HG03575 (cell line): ENCODE data around the gene ROR2.

Source experiments
- ATAC-seq: cut with Tn5 transposase; IDR thresholded peaks from one replicate; pipeline ENCODE4 v1.9.1; 2021; ENCODE audit not compliant: unreplicated experiment, insufficient number of reproducible peaks, low FRiP score; ENCODE audit errors: extremely low read depth

Gene ROR2

GRCh38 chr9:91835632-91836031, 114.4 kb downstream of the ROR2 start:
- ATAC-seq = no peak

DNA sequence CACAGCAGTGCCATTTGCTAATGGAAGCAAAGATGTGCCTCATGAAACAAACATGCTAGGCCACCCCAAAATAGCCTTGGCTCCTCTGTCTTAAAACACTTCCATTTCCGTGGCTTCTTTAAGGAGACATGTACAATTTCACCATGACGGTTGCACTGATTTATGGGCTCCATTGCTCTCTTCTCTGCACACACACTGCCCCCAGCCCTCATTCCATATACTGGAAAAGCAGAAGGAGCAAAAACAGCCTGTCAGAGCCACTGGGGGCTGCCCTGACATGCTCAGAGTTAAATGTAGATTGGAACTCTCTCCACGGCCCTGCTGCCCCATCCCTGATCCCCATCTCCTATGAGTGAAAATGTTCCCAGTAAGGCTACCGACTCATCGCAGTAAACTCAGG, 114.8 kb downstream of the ROR2 start:
- no peak for ATAC-seq

DNA sequence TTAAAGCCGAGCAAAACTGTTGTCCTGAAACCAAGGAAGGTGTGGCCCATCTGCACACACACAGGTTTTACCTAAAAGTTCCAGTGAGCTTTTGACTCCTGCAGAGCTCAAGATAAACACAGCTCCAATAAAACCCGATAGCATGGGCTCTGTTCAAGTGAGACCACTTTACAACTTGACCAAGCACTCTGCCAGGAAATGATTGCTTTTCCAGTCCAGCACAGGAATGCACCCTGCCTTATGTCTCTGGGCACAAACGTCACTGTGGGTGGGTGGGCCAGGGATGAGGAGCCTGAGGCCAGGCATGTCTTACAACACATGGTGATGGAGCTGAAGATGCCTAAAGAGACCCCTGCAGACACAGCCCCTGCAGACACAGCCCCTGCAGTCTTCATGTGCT, 115.3 kb downstream of the ROR2 start:
- no peak for ATAC-seq

DNA sequence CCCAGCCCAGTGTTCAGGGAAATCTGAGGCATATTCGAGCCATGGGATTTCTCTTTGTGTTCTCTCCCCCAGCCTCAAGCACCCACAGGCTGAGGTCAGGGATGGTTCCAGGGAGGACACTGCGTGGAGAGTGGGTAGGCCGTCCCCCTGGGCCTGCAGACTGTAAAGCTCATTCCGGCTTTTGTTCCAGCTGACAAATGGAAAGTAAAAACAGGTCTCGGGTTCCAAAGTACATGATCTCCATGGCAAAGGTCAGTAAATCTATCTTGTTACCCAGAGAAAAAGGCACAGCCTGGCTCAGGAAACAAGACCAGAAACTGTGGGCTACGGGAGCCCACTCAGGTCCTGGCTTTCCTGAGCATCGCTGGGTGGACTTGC, 116.2 kb downstream of the ROR2 start:
- no peak for ATAC-seq

DNA sequence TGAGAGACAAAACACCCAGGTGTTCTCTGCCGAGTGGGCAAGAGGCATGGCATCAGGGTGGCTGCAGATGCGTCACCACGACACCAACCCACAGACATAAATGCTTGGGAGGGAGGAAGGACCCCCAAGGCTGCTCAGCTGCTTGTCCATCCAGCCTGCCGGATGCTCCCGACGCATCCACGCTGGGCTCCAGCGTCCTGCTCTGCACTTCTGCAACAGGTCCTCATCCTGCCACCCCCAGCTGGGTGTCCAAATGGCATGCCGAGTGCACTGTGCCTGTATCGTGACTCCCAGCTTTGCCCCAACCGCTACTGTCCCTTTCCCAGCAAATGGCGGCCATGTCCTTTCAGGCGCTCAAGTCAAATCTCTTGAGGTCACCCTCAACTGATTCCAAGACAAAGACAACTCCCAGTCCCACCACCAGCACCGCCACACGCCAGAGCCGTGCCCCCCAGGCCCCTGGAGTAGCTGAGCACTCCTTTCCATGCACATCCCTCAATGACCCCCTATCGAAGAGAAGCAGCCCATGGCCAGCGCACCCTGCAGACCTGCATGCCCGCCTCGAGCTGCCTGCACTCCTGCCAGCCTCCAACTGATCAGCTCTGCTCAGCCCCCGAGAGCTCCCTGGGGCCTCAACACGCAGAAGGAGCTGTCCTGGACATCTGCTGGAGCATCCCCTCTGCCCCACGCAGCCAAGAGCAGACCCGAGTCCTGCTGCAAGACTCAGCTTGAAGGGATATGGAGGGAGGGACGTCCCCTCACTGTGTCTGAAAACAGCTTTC, 116.7 kb downstream of the ROR2 start:
- no peak for ATAC-seq

GRCh38 chr9:91832322-91832721, 117.7 kb downstream of the ROR2 start:
- ATAC-seq = no peak

GRCh38 chr9:91825866-91826265, 124.2 kb downstream of the ROR2 start:
- ATAC-seq = no peak

DNA sequence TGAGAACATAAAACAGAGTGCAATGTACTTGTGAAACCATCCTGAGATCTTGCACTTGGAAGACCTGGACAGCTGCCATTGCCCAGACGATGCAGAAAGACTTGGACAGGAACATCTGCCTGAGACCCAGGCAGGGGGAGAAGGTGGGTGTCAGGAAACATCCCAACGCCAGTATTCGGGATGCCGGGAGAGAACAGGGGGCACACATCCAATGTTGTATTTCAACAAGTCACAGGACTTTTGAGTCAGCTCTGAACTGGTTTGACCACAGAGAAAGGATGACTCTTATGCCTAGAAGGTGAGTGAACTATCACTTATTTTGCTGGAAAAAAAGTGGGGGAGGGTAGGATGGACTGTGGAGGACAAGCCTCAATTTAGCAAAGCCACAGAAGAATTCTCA, 124.6 kb downstream of the ROR2 start:
- no peak for ATAC-seq

- ATAC-seq = no peak
These were observed 125.3 kb downstream of the ROR2 start for GRCh38 chr9:91824601-91825305.

DNA sequence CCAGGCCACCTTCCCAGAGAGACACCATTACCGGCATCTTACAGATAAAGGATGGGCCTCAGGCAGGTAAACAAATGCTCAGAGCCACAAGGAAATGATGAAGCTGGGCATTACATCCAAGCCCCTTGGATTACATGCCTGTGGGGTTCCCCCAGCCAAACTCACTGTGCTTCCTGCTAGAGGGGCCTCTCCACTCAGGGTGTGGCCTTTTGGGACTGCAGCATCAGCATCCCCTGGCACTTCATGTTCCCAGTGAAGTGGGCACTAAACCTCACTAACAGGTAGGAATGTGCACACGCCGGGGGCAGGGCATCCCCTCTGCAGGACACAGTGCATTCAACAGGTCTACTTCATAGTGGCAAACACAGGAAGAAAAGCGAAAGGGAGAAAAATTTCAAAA, 125.9 kb downstream of the ROR2 start:
- no peak for ATAC-seq

GRCh38 chr9:91820949-91821880, 128.8 kb downstream of the ROR2 start:
- ATAC-seq = no peak

DNA sequence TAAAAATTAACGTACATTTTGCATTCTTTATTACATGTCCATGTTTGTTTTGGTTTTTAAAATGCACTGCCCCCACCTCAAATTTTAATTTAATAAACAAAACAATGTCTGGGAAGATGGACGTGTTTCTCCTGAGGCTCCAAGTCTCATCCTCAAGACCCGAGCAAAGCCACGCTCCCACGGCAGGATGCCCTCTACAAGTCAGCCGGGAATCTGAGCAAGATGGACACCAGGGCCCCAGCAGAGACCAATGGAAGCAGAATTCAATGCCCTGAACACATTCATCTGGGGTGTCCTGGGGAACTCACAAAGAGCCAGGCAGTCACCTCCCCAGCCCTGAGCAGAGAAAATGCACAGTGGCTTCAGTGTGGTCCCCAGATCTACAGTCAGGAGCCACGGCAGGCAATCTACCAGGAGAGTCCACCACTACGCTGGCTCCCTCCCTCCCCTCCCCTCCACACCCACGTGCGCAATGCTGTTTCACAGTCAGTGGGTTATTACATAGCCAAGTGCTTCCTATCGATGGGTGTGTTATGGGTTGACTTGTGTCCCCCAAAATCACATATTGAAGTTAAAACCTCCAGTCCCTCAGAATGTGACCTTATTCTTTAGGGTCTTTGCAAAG, 129.8 kb downstream of the ROR2 start:
- ATAC-seq = no peak

DNA sequence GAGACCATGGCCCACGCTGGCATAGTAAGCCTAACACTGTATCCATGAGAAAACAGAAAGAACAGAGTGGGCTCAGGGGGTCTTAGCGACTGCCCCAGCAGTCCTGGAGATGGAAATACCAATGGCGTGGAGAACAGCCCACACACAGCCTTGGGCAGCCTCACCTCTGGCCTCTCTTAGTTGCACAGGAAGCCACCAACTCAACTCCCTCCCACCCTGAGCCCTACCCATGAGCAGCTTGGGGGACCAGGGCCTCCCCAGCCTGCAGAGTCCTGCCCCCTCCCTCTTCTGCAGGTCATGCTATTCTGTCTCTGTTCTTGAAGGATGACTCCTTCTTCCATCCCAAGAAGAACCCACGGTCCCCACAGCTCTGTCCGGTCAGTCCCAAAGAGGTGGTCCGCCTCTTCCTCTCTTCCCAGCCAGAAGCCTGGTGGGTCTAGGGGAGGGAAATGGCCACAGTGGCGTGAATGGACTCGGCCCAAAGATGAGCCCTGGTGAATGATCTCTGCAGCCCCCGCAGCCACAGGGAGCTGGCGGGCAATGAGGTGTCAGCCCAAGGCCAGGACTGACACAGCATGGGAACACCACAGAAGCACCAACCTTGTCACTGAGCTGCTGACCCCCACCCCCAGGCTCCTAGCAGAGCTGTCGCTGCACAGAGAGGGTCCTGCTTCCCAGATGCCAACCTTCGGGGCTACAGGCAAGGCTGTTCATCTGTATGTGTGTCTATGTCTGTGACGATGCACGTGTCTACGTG, 131.2 kb downstream of the ROR2 start:
- ATAC-seq = no peak

DNA sequence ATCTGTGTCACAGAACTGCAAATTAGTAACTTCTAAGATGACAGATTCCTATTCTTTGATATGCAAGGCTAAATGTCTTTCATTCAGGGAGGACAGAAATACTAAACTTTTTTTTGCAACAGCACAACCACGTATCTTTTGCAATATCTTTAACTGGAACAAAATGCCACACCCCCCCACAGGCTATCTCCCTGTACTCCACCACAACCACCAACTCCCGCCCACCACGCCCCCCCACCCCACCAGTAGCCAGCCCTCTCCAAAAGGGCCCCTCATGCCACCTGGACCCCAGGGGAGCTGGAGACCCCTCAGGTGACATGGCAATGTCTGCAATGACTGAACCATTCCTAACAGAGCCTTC, 131.8 kb downstream of the ROR2 start:
- no peak for ATAC-seq

DNA sequence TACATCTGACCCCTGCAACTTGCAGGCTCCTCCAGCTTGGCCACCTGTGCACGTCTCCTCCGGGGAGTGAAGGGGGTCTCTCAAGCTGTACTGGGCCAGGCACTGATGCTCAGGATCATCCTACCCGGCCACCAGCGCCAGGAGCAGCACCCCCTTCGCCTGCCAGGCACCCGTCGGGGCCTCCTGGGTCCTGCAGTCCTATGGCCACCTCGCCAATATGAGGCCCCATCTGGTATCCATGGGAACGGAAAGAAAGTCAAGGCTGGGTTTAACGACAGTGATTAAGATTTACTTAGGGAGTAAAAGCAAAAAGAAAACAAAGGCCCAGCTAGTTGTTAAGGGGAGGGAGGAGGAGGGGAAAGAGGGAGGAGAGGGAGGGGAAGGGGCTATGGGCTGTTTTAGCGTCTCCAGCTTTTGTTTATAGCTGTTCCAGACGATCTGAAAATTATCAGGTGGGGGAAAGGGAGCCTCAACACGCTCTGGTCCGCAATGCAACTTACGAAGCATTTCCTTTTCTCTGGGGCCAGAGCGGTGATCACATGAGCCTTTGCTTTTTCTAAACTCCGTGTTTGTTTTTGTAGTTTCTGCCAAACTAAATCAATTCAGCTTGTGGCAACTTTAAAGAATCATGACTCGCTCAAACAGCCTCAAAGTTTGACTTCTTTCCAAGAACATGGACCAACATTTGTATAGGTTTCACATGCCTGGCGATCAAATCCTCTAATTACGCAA, 132.4 kb downstream of the ROR2 start:
- ATAC-seq = no peak

- ATAC-seq = no peak
These were observed 132.9 kb downstream of the ROR2 start for GRCh38 chr9:91817106-91817492.

DNA sequence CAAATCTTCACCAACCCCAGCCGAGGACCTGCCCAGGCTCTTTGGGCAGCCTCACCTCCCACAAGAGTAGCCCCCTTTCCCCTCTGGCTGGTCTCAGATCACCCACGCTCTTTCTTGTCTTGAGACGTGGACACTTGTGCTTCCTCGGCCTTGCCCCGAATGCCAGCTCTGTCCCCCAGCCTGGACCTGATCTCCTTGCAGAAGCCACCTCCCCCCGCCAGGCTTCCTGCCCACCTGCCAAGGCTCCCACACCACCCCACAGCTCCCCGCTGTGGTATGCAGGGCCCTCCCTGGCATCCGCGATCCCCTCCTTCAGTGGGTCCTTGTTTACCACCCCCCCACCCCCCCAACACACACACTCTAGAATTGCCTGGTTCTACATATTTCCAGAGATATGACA, 133.7 kb downstream of the ROR2 start:
- ATAC-seq = no peak

- ATAC-seq = no peak
These were observed 134.1 kb downstream of the ROR2 start for GRCh38 chr9:91815896-91816295.
